NCI-H146 treated with DMSO at 0.1 percent for 48 hours (cell line): Measurements from ENCODE around the gene ALOX5.
"Not testable (repeated sequence)": the region's sequence is repeated elsewhere in the genome, so short reads cannot be mapped to it uniquely, and the experiment has no call there.

Experiments
- DNase-seq: peaks from one replicate; lab custom pipeline; 2025; ENCODE audit not compliant: unreplicated experiment; lab: John Stamatoyannopoulos, UW

ALOX5 gene

GRCh38 chr10:45403151-45403550 is 29.1 kb downstream of the ALOX5 start:
- no peak for DNase-seq

GRCh38 chr10:45404087-45404769 is 30.2 kb downstream of the ALOX5 start:
- DNase-seq, result no peak

DNA sequence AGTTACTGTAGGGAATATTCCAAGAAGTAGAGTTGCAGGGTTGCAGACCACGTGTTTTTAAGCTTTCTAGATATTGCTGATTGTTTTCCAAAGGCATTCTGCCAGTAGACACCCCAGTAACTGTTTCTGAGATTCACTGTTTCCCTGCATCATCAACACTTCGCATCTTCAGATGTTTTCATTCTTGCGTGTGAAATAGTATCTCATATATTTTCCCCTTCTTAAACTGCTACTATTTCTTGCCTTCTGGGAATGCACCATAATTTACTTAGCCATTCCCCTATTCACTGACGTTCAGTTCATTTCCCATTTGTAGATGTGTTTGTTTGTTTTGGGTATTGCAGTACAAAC is 30.7 kb downstream of the ALOX5 start:
- DNase-seq, result no peak

- DNase-seq, result no peak
These were observed 33.5 kb downstream of the ALOX5 start for GRCh38 chr10:45407542-45407941.

- no peak for DNase-seq
These were observed 34.7 kb downstream of the ALOX5 start for GRCh38 chr10:45408421-45409319.

DNA sequence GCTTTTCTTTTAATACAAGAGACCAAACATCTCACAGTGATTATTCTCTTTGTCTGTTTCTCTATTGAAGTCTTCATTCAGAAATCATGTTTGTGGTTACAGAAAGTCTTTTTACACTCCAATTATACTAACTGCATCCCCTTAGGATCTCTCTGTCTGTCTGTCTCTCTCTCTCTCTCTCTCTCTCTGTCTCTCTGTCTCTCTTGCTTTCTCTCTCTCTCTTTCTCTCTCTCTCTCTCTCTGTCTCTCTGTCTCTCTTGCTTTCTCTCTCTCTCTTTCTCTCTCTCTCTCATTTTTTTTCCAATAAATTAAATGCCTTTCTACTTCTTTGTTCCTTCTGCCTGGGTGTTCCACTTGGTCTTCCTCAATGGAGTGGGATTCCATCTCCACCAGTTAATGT is 35.3 kb downstream of the ALOX5 start:
- not testable (repeated sequence) for DNase-seq

DNA sequence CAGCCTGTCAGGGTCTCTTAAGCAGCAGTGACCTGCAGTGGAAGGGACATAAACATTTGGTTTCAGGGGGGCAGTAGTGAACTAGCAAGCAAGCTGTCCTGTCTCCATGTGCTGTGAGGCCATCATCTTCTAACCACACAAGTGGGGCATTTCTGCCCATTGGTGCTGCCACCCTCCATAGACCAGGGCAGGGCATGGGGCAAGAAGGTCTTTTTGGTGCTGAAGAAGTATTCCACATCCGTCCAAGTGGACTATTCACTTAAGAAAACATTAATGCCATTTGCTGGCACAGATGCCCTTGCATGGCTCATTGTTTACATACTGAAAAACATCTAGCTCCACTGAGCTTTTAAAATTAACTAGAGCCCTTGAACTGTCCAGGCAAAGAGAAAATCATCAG is 35.8 kb downstream of the ALOX5 start:
- DNase-seq, result no peak

- DNase-seq, result no peak
These were observed 36.4 kb downstream of the ALOX5 start for GRCh38 chr10:45410489-45410806.

- no peak for DNase-seq
These were observed 37.0 kb downstream of the ALOX5 start for GRCh38 chr10:45410807-45411606.

DNA sequence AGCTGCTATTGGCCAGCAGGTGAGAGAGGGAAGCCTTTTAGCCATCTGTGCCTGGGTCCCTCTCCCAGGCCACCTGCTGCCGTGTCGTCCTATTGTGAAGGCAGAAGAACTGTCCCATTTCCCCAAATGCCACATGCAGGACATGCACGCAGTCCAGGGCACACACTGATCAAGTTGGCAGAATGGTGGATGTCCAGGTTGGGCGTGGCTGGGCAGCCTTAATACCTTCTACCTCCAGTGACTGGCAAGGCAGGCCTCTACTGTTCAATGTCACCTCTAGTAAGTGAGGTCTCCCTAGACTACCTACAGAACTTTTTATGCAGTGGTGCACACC is 37.6 kb downstream of the ALOX5 start:
- DNase-seq, result no peak

GRCh38 chr10:45415062-45415461 is 41.0 kb downstream of the ALOX5 start:
- not testable (repeated sequence) for DNase-seq

DNA sequence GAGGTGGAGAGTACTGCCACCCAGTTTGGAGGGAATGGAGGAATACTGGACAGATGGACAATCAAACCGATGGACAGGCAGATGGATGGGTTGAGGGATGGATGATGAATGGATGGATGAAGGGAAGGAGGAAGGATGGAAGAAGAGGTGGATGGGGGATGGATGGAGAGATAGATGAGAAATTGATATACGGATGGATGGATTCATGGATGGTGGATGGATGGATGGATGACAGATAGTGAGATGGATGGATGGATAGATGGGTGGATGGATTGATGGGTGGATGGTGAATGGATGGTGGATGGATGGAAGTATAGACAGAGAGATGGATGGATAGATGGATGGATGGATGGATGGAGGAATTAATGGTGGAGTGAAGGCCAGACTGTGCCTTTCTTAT is 42.6 kb downstream of the ALOX5 start:
- DNase-seq, result no peak

- no peak for DNase-seq
These were observed 43.7 kb downstream of the ALOX5 start for GRCh38 chr10:45417746-45418145.

DNA sequence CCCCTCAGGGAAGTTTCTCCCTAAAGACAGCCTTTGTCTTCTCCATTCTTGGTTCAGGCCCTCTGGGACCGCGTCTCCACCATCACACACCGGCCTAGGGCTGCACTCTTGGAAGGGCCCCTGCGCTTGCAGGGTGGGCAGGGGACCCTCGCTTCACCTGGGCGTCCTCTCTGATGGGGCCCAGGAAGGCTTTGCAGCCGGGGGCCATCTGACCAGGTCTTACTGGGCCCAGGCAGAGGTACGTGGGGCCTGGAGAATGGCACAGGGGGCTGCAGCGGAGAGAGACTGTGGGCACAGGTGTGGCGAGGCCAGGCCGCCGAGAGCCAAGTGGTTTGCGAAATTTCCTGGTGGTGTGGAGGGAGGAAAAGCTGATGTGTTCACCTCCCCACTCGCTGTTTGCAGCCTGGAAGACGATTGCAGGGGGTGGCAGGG is 44.4 kb downstream of the ALOX5 start:
- no peak for DNase-seq

DNA sequence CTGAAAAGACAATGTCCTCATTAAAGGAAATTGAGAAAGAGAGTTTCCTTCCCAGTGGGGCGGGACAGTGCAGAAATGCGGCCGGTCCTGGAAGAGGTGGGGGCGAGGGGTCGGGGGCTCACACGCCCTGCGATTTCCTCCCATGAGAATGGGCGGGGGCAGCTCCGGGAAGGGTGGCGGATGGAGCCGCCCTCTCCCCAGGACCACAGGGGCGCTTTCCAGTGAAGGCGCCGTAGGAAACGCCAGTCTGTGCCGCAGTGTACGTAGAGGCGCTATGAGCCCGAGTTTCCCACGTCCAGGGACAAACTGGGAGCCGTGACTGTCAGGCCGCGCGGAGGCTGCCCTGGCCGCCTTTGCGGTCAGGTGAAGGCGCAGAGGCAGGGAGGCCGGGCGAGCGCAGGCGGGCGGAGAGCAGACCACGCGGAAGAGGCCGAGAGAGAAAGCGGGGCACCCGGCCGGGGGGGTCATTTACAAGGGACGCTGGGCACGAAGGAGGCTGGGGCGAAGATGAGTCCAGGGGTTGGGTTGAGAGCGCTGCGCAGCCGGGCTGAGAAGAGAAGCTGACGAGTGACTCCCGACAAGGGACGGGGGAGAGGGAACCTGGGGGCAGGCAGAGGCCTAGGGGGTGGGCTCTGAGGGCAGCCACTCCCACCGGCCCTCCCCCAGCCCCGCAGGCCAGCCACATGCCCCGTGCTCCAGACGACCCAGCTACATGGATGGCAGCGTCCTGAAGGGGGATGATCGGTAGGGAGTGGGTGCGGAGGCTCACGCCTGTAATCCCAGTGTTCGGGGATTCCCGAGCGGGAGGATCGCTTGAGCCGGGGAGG is 45.0 kb downstream of the ALOX5 start:
- DNase-seq, result peak; percentile 32

GRCh38 chr10:45419676-45420025 is 45.6 kb downstream of the ALOX5 start:
- DNase-seq, result peak; percentile 27

DNA sequence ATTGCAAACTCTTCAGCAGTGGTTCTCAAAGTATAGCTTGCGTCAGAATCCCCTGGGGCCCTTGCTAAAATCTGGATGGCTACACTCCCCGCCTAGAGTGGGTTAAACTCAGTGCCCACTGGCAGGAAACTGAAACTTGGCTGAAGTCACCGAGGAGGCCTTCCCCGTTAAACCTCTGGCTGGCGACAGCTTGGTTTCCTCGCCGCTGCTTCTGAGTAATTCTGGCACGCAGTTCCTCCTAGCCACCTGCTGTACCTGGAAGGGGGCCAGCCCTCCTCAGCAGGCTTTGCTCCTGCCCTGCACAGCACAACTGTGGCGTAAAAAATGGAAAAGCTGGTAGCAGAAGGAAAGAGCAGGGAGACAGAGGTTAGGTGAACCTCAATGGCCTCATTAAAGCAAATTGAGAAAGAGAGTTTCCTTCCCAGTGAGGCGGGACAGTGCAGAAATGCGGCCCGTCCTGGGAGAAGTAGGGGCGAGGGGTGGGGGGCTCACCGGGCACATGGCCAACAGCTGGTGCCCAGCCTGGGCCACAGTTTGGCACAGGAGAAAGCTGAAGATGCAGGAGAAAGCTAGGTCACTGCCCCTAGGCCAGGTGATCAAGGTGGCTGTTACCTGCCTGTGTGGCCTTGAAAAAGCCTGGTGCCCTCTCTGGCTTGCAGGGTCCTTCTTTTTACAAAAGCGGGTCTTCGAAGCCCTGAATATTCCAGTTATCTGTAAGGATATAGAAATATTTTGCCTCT is 46.6 kb downstream of the ALOX5 start:
- no peak for DNase-seq

DNA sequence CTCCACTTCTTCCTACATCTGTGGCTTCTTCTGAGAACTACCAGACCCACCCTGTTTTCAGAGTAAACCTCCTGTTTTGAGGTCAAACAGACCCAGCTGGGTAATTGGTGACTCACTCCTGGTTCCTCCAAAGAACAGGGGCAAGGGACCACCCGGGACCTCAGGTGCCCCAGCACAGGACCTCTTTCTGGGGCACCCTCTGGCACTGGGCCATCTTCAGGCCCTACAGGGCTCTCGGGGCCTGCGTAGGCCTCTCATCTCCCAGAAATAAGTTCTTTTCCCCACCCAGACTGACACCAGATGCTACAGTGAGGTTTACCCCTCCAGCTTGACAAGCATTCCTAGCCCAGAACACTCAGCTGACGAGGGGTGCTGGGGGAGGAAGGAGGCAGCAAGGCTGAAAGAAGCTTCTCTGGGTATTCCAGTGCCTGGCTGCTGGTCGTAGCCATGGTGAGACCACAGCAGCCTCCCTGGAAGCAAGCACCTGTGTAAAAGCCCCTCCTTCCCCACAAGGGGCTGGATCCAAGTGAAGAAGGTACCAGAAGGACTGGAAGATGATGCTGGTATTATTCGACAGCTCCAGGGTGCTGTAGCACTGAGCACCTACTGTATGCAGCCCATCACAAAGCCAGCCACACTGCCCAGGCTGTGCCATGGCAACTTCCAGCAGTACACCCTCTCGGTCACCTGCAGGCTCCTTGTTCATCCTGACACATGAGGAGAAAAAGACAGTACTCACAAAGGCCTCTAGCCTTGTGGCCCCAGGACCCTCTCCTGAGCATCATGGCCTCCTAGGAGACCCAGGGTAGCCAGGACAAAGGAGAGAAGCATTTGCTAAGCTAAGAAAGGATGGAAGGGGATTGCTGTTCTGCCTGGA is 47.4 kb downstream of the ALOX5 start:
- no peak for DNase-seq

DNA sequence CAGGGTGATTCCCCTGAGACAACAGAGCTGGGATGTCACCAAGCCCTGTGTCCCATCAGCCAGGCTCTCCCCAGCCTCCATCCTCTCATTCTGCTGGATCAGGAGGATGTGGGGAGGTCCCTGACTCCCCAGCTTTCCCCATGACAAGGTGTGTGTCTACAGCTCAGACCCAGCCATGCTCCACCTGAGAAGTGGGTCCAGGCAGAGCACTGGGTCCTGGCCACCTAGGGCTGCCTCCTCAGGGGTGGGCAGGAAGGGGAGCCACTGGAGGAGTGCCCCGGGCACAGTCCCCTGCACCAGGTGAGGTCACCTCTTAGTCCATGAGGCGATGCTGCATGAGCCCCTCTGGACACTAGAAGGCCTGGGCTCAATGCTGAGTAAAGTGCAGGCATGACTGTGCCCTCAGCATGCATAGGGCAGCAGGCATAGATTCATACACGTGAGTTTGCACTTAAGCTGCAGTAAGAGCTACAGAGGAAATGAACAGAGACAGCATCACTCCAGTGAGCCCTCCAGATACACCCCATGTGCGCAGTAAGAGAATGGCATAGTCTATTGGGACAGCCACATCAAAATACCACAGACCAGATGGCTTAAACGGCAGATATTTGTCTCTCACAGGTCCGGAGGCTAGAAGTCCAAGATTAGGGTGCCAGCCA is 48.3 kb downstream of the ALOX5 start:
- no peak for DNase-seq
